DMS79 treated with DMSO at 0.1 percent for 48 hours (cell line): Measurements from ENCODE around the gene RPA4.
"Not testable (repeated sequence)": the region's sequence is repeated elsewhere in the genome, so short reads cannot be mapped to it uniquely, and the experiment has no call there.

Source experiments
- DNase-seq: peaks from one replicate; lab custom pipeline; 2025; lab: John Stamatoyannopoulos, UW

The RPA4 gene, protein sequence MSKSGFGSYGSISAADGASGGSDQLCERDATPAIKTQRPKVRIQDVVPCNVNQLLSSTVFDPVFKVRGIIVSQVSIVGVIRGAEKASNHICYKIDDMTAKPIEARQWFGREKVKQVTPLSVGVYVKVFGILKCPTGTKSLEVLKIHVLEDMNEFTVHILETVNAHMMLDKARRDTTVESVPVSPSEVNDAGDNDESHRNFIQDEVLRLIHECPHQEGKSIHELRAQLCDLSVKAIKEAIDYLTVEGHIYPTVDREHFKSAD

DNA sequence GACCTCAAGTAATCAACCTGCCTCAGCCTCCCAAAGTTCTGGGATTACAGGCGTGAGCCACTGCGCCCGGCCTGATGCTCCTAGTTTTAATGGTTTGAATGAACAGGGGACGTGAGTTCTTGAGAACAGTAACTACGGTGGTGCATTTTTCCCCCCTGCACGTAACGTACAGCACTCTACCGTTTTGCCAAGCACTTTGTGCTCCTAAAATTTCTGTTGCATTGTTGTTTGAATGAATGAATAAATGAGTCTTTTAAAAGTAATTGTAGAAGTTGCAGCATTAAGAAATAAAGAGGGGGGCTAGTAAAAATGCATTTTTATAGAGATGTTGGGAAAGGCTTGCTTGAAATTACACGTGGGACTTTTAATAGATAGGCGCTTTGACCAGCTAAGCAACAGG lies at the start of gene RPA4:
Gene RPA4, plus strand, starts transcription at position 301 of the 400 bp plus-strand sequence. CDS start 403 bp downstream, outside the sequence.
- DNase-seq = no peak

DNA sequence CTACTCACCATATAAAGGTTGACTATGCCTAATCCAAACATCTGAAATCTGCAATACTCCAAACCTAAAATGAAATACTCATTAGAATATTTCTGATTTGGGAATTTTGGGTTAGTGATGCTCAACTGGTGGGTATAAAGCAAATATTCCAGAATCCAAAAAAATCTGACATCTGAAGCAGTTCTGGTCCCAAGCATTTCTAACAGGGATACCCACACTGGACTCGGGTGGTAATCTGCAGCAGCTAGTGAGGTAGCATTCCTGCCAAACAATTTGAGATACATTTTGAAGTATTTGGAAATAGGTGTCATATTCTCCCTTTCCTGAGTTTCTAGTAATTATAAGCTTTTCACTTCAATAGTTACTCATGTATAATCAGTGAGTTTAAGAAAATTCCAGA lies 49.6 kb upstream of the RPA4 start:
- DNase-seq = no peak

GRCh38 chrX:96835660-96836289 lies 47.9 kb upstream of the RPA4 start:
- DNase-seq = no peak

GRCh38 chrX:96837808-96838207 lies 45.9 kb upstream of the RPA4 start:
- no peak for DNase-seq

DNA sequence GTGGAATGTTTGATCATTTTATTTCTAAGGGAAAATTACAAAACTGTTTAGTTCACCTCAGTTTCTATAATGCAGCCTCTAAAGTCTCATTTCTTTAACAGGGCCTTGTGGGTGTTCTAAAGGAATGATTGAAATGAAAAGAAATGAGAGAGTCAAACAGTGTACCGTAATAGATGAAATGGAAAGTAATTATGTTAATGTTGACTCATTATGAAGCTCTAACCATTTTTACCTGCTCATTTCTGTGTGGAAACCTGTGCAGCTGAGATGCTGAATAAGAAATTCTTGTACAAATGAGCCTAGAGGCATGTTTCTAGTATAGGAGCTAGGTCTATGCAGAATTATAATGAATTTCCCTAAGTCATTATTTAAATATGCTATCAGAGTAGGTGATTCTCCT lies 45.2 kb upstream of the RPA4 start:
- no peak for DNase-seq

GRCh38 chrX:96841325-96841724 lies 42.4 kb upstream of the RPA4 start:
- no peak for DNase-seq

- DNase-seq = not testable (repeated sequence)
These were observed 41.8 kb upstream of the RPA4 start for GRCh38 chrX:96841866-96842265.

DNA sequence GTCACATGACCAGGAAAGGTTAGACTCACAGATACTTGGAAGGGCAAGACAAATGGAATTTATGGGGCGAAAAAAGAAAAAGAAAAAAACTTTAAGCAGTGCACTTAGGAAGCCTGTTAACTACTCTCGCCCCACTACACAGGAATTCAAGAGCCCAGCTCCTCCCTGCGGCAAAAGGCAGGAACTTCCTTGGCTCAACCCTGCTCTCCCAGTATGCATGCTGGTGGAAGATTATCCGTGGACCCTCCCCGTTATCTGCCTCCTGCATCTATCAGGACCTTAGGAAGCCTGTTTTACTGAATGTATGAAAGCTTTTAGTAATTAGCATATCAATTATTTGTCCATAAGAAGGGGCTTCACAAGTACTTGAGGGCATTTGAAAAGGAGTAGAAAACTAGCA lies 40.1 kb upstream of the RPA4 start:
- no peak for DNase-seq

DNA sequence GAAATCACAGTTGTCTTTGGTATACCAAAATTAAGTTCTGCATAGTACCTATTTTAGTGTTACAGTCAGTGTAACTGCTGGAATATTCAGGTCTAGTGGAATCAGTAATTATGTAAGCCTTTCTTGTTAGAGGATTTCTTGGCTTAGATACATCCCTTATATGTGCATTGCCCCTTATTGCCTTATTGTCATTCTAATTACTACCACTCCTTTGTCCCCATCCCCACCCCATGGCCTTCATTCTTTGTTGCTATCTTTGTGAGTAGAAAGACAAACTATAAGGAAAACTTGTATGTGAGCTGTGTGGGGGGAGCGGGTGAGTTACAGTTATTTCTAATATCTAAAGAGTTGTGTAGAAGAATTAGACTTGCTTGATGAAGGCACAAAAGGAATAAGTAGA lies 36.9 kb upstream of the RPA4 start:
- DNase-seq = no peak

- DNase-seq = not testable (repeated sequence)
These were observed 24.3 kb upstream of the RPA4 start for GRCh38 chrX:96859422-96859821.

GRCh38 chrX:96861218-96861617 lies 22.5 kb upstream of the RPA4 start:
- no peak for DNase-seq

DNA sequence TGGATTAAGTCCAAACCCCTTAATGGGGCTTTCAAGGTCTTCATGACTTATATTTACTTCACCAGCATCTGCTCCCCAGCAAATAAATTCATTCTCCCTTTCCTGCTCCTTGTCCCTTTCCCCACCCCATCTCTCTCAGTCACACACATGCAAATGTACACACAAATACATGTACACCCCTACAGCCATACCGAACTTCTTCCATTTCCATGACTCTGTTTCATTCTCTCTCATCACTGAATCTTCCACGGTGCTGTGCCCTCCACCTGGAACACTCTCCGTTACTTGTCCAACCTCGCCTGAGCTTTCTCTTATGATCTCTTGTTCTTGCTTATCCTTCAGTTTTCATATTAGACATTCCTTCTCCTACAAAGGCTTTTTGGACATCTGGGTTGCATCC lies 22.0 kb upstream of the RPA4 start:
- no peak for DNase-seq

DNA sequence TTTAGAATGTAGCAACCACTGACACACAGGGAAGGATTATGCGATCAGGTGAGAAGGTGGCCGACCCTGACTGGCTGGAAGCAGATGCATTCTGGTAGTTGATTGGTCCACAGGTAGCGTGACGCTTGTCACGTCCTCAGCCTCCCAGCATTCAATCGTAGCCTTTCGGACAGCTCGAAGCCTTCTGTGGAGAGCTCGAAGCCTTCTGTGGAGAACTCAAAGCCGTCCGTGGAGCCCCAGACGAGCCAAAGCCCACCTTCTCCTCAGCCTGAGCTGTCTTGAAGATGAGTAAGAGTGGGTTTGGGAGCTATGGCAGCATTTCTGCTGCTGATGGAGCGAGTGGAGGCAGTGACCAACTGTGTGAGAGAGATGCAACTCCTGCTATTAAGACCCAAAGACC lies 319 bp downstream of the RPA4 start:
- no peak for DNase-seq

- DNase-seq = no peak
These were observed 6.0 kb downstream of the RPA4 start for GRCh38 chrX:96889726-96890125.

DNA sequence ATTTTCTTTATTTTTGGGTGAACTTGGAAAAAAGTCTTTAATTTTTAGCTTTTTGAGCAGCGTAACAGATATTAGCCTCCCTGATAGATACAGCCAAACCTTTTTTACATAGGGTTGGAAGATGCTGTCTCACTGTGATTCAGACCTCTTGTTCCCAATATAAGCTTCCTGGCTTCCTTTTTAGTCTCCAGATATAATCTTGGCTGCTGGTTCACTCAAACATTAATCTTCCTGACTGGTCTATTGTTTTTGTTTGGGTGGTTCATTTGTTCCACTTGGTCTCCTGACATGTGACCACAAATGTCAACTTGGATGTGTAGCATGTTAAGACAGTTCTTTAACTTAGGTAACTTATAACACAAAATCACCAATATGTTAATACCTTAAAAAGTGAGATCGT lies 23.0 kb downstream of the RPA4 start:
- DNase-seq = no peak

DNA sequence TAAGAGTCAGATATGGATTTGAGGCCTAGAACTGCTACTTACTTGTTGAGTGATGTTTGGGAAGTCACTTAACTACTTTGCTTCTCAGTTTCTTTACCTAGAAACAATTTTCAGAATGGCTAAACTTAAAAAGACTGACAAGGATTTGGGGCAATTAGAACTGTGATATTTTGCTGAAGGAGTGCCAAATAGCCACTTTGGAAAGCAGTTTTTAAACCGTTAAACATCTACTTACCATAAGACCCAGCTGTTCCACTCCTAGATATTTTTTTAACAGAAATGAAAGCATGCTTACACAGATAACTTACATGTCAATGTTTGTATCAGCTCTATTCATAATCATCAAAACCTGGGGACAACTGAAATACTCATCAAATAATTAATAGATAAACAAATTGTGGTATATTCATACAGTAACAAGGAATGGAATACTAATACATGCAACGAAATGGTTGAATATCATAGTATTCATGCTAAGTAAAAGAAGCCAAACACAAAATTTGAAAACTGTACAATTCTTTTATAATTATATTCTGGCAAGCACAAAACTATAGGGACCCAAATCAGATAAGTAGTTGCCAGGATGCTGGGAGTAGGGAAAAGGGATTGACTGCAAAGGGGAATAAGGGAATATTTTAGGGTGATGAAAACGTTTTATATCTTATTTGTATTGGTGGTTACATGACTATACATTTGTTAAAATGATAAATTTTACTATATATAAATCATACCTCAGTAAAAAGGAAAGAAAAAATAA lies 24.0 kb downstream of the RPA4 start:
- DNase-seq = no peak

DNA sequence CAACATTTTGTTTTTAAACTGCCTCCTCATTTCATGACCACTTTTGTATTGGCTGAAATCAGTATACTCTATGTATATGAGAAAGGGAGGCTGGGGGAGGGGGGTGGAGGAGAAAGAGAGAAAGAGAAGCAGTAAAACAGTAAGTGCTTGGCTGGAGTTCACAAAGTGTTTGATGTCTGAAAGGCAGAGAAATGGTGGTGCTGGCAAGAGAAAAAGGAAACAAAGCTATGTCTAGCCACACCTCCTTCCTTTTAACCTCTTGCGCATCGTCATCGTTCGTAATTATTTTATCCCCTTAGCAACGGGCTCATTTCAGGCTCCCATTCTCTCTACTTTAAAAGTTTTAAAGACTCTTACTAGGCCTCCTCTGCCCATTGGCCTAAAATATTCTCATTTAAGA lies 25.6 kb downstream of the RPA4 start:
- no peak for DNase-seq

DNA sequence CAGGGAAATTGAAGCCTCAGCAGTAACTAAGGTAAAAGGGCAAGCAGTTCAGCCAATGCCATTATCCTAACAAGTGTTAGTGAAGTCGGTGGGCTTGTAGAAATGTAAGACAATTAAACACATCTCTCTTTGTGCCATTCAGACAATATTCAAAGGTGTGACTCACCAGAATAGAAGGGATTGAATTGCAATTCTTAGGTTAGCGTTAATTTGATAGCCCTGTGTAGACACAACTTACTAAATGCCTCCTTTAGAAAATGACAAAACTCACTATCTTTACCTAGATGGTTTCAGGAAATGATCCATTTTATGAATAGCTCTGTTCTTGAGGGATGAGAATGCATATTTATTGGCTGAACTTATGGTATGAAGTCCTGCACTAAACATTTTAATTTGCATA lies 35.2 kb downstream of the RPA4 start:
- DNase-seq = no peak

GRCh38 chrX:96919672-96920071 lies 36.0 kb downstream of the RPA4 start:
- no peak for DNase-seq

- DNase-seq = no peak
These were observed 40.9 kb downstream of the RPA4 start for GRCh38 chrX:96924581-96924980.

GRCh38 chrX:96929036-96929435 lies 45.3 kb downstream of the RPA4 start:
- DNase-seq = no peak
